DMS53 treated with DMSO at 0.1 percent for 48 hours (cell line): ENCODE results near the gene RP9.
A peak's percentile ranks its signal among the peaks of the same experiment; 100 is the strongest.
"Not testable (repeated sequence)": the region's sequence is repeated elsewhere in the genome, so short reads cannot be mapped to it uniquely, and the experiment has no call there.

Experiments
- DNase-seq: peaks from one replicate; lab custom pipeline; 2025; ENCODE audit not compliant: unreplicated experiment; lab: John Stamatoyannopoulos, UW

Gene RP9

DNA sequence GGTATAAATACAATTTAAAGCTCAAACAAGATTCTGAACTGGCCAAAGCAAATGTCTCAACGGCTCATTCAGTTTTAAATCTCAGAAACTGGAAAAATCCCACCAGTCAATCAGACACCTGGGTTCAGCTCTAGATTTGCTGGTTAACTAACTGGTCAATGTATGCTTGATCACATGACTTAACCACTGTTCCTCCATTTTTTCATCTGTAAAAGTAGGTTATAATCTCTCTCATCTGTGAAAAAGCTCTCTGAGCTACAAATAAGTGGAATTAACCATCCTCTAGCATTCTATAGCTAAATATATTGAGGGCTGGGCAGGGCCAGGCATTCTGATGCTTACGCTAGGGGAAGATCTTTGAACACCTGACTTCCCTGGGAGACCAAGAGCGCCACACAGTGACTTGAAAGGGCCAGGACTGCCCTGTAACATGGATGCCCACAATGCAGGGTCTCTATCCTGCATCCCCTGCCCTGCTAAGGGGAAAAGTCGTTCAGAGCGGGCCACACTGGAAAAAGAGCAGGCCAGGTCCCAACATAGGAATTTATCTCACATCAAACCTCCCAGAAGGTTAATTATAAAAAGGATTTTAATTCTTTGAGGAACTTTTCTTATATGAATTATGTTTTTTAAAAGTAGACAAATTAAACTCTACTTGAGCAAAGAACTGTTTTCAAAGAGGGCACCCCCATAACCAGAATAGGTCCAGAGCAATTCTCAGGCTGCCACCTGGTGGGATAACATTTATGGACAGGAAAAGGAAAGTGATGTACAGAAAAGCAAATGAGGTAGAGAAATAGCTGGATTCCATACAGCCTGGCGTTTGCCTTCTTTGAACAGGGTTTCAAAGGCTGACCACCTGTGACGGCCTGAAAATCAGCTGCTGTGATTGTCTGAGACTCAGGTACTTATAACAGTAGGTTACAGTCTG, 1.8 kb downstream of the RP9 start:
- DNase-seq = peak; percentile 21

DNA sequence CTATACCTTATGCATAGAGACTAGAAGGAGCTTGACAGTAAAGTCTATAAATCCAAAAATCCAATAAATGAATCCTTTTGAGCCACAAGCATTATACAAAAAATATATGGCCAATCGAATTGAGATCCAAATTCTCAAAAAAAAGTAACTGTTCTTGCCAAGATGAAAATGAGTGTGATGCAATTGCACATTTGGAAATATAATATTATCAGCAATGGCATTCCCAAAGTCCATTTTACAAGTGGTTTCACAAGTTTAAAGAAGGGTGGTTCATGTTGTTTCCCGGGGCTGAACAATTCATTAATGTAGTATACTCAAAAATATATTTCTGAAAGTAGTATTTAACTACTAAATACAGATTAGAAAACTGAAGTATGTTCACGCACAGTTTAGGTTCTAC, 7.3 kb downstream of the RP9 start:
- DNase-seq = no peak

DNA sequence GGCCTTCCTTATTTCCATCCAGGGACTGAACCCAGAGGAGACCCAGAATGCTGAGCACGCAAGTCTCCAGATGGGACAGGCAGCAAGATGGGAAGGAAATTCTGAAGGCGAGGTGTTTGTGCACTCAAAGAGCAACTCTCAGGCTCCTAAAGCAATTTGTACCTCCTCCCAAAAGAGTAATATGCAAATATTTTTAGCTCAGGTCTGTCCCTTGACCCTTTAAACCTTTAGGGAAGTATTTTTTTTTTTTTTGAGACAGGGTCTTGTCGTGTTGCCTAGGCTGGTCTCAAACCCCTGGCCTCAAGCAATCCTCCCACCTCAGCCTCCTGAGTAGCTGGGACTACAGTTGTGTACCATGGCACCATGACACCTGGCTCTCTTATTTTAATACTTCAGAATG, 8.4 kb downstream of the RP9 start:
- no peak for DNase-seq

DNA sequence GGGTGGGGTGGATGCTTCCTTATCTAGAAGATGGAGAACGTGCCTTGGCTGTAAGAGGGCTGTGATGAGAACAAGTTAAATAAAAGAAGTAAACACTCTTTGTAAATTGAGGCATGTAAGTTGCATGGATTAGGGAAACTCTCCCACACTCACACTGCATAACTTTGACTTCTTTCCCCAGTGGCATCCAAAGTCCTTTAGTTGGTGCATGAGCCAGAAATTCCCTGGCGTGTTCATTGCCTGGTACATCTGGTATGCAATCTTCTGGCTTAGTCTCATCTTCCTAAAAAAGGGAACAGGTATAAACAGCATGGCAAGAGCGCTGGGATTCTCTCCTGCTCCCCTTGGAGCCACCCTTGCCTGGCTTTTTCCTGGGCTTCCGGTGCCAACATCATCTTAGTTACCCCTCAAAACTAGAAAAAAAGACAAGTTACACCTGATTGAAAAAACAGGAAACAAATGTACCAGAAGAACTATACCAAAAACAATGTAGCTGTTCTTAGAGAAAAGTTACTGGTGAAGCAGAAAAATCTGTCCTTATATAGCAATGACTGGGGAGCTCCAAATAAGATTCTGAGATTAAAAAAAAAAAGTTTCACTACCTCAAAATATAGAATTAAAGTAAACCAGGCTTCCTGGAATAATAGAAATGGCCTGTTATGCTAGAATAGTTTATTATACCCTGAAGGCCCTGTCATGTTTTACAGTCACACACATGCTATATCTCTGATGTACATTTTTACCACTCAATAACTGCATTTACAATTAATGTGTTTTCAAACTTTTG, 9.9 kb downstream of the RP9 start:
- DNase-seq = no peak

DNA sequence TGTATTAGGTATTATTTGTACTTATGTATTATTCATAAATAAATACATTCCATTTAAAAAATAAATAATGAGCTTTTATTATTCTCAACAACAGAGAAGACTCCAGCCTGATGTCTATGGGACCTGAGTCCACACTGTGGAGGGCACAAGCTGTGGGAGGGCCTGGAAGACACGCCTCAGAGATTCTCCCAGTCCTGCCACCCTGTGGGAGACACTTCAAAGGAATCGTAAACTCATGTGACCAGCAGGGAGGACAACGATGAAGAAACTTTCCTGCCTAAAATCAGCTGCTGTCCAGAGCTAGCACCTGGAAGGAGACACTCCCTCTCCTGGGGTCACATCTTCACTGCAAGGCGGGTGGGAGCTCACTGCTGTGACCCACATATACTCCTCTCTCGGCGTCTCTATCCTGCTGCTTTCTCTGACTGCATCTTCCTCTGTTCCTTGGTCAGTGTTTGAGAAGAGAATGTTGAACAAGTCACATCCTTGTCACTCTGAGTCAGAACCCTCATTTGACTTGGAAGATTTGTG, 14.4 kb downstream of the RP9 start:
- not testable (repeated sequence) for DNase-seq

DNA sequence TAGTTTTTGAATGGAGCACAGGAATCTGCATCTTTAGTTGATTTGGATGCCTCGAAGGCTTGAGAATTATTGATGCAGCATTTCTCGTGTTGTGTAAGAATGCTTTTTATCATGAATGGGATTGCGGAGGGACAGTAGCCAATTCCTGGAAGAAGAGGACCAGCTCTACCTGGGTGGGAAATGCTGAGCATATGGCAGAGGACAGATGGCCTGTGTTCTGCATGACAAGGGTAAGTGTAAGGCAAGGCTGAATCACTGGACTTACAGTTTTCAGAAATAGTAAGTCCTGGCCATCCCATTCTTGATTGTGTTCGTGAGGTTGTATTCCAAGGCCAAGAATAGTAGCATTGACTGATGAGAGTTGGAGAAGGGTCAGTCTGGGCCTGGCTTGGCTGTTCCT, 15.9 kb downstream of the RP9 start:
- DNase-seq = no peak

DNA sequence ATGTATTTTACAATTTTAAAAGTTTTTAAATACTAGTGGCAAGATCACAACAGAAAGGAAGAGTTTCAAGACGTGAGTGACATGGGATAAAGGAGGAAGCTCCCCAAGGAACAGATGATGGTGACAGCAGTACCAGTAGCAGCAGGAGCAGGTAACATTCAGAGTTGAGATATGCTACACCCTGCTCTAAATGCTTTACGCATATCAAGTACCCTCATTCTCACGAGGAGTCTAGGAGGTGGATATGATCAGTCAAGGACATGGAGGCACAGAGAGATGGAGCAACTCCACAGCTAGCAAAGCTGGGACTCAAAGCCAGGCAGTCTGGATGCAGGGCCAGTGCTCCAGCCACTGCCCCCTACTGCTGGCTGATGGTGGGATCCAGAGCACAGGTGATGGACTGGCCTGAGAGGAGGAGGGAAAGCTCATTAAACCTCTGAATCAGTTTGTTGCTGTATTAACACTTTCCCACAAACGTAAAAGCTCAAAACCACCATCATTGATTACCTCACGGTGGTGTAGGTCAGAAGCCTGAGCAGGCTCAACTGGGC, 17.5 kb downstream of the RP9 start:
- DNase-seq = no peak

DNA sequence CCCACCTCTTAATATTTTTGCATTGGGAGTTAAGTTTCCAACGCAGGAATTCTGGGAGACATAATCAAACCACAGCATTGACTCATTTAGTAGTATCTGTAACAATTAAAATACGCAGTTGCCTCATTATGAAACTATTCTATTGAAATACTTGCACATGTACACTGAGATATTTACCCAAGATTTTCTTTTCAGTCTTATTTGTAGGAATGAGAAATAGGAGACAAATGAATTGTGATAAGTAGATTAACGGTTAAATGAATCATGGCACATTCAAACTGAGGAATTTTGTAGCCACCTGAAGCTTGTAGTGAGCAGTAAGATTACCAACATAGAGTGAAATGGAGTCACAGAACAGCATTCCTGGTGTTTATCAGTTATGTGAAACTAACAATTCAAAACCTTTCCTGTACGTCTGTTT, 18.1 kb downstream of the RP9 start:
- DNase-seq = no peak

DNA sequence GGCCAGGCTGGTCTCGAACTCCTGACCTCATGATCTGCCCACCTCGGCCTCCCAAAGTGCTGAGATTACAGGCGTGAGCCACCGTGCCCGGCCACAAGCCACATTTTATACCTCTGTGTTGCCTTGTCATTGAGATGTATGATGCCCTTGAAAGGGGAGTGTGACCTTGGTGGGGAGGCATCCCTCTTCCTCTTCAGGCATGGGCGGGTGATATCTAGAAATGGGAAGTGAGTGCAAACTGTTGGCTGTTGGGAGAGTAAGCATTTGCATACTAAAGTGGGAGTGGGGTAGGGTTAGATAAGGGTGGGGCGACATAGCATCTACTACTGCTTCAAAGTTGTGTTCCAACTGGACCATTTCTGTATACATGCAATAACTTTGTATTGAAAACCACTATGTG, 20.1 kb downstream of the RP9 start:
- no peak for DNase-seq

DNA sequence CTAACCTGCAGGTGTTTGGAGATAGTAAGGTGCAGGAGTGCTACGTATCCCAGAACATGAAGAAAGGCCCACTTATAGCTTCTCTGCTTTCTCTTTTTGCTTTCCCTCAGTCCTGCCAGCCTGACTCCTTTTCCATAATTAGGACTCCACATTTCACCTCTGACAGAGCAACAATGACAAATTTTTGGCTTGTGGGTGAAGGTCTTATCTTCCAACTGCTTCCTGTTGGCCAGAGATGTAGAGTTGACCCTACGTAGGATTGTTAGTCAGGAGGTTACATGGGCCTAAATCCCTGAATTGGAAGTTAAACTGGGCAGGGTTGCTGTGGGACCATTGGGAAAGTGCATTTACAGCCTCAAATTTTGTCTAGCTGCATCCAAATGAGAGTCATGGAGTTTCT, 21.3 kb downstream of the RP9 start:
- no peak for DNase-seq

DNA sequence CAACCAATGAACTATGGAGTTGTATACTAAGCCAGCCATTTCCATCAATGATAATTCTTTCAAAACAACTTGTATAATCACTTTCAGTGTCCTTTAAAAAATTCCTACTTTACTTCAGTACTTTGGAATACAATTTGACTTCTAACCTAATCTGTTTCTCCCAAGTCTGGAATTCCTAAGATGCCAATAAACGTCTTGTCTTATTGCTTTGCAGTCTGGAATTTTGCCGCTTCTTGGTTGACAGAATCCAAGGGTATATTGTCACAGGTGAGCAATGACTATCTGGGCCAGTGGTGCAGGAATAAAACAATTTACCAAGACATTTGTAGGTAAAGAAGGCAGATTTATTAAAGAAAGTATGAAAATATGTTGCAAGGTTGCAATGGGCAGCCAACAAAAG, 21.8 kb downstream of the RP9 start:
- DNase-seq = no peak

DNA sequence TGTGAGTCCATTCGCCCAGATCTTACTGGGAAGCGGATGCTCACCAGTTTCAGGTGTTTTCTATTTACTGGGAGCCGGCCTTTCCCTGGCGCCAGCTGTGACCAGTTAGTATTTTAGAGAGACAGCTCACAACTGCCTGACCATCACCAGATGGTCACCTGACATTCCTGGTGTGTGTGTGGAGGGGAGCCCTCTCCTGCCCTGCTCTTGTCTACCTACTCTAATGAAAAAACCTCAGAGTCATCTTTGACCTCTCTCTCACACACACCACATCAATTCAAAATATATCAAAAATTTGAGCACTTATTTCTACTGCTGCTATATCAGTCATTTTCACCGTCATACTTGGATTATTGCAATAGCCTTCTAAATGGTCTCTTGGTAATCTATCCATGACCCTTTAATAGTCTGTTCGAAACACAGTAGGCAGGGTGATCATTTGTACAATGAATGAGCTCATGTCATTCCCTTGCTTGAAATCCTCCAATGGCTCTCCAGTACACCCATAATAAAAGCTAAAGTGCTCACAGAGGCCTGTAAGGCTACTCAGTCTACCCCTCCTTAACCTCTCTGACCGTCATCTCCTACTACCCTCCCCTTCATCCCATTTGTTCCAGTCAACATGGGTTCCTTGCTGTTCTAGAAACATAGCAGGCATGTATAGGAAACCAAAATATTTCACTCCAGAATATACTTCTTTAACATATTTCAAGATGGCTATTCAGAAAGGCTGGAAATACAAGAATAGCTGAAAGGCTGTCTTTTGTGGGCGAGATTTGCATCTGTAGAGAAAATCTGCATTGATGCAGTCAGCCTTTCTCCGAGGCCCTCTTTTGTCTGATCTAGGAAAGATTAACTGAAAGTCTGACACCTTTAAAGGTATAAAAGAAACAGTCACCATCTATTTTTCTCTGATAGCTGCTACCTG, 29.2 kb downstream of the RP9 start:
- DNase-seq = no peak

DNA sequence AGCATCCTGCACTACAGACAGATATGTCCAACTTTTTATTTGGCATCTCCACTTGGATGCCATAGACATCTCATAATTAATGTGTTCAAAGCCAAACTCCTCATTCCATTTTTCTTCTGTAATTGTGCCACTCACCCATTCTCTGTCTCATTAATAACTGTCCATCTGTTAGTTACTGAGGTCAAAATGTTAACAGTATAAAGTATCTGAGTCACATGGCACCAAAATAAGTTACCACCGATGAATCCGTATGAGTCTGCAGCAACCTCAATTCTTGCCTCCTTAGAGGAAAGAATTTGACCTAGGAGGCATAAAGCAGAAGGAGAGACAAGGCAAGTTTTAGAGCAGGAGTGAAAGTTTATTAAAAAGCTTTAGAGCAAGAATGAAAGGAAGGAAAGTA, 30.1 kb downstream of the RP9 start:
- no peak for DNase-seq

DNA sequence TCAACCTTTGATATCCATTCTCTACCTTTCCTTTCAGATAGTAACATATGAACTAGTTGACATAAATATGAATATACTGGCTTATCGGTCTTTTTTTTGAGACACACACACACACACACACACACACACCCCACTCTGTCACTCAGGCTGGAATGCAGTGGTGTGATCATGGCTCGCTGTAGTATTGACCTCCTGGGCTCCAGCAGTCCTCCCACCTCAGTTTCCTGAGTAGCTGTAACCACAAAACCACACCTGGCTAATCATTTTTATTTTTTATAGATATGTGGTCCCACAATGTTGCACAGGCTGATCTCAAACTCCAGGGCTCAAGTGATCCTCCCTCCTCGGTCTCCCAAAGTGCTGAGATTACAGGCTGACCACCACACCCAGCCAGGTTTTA, 32.5 kb downstream of the RP9 start:
- no peak for DNase-seq

DNA sequence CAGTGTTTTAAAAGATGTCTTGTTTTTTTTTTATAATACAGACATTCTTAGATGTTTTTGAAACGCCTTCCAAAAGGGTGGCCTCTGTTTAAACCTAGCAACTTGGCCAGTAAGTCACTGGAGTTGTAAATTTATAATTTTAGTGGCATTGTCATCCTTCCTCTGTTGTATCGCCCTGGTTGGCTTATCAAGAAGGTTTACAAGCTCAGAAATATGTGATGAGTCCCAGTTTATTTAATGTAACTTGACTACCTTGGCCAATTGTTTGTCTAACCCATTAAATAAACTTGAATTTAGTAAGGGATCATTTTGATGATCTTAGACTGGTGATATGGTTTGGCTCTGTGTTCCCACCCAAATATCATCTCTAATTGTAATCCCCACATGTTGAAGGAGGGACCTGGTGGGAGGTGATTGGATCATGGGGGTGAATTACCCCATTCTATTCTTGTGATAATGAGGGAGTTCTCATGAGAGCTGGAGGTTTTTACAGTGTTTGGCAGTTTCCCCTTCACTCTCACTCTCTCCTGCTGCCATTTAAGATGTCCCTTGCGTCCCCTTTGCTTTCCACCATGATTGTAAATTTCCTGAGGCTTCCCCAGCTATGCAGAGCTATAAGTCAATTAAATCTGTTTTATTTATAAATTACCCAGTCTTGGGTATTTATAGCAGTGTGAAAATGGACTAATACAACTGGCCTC, 33.2 kb downstream of the RP9 start:
- no peak for DNase-seq

DNA sequence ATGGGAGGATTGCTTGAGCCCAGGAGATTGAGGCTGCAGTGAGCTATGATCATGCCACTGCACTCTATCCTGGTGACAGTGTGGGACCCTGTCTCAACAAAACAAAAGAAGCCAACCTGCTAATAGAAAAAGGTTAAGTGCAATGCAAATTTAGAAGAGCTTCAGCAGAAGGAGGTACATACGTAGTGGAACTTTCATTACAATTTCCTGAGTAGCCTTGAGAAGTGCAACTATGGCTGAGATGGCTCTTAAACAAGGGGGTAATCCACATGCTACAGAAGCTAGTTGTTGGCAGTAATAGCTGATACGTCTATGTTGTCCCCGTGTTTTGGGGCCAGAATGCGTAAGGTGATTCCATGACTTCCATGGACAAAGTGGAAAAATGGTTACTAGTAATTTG, 36.0 kb downstream of the RP9 start:
- no peak for DNase-seq

DNA sequence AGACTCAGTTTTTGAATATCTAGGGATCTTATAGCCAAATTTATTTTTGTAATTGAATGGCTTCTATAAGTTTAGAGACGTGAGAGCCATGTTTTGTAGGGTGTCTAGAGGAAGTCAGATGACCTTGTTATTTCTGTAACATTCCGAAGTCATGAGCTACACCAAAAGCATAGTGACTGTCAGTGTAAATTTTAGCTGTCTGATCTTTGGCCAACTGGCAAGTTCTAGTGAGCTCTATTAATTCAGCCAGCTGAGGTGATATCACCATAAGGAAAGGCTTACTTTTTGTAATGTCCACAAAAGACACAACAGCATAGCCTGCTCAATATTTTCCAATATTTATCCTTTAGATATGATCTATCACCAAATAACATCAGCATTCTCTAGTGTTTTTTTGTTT, 36.7 kb downstream of the RP9 start:
- no peak for DNase-seq

DNA sequence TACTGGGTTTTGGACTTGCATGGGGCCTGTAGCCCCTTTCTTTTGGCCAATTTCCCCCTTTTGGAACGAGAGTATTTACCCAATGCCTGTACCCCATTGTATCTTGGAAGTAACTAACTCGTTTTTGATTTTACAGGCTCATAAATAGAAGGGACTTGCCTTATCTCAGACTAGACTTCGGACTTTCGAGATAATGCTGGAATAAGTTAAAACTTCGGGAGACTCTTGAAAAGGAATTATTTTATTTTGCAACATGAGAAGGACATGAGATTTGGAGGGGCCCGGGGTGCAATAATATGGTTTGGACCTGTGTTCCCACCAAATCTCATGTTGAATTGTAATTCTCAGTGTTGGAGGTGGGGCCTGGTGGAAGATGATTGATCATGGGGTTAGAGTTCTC, 38.4 kb downstream of the RP9 start:
- DNase-seq = no peak

DNA sequence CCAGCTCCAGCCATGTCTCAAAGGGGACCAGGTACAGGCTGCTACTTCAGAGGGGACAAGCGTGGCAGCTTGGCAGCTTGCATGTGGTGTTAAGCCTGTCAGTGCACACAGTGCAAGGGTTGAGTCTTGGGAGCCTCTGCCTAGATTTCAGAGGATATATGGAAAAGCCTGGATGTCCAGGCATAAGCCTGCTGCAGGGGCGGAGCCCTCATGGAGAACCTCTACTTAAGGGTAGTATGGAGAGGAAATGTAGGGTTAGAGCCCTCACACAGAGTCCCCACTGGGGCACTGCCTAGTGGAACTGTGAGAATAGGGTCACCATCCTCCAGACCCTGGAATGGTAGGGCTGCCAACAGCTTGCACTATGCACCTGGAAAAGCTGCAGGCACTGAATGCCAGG, 38.9 kb downstream of the RP9 start:
- no peak for DNase-seq

DNA sequence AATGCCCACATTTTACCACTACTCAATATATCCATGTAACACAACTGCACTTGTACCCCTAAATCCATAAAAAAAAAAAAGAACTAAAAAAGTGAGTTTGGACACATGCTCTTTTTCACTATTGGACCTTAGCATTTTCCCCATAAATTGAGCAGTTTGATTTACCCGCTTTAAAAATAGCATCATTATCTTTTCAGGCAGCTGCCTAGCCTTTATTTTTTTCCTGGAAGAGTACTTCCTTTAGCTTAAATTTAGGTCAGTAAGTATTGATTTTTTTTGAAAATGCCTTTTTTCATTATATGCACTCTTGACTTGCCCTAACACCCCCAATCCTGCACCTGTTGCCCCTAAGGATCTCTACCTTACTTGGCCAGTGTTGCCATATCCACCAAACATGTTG, 41.3 kb downstream of the RP9 start:
- DNase-seq = no peak
